PC-9 (cell line): ENCODE measurements around the gene EP300.
"Not testable (repeated sequence)": the region's sequence is repeated elsewhere in the genome, so short reads cannot be mapped to it uniquely, and the experiment has no call there.

ENCODE experiments used
- CTCF ChIP-seq: fragments of 200-600 bp; sonication (generic); conservative IDR thresholded peaks from 2 replicates; pipeline ENCODE4 v1.6.1; 2017; ENCODE audit warnings: mixed run types, antibody characterized with exemption, mild to moderate bottlenecking, moderate library complexity
- EZH2 ChIP-seq: fragments of 200-600 bp; sonication (generic); IDR thresholded peaks from 2 replicates; pipeline ENCODE4 v1.8.0; 2017; ENCODE audit warnings: antibody characterized with exemption, low read depth

- not testable (repeated sequence) for TF ChIP-seq EZH2, CTCF
These were observed 42.6 kb upstream of the EP300 start for GRCh38 chr22:41049795-41050194.
